Retinal pigment epithelial cell (primary cell): ENCODE measurements around the gene S100A3.
"Not testable (repeated sequence)": the region's sequence is repeated elsewhere in the genome, so short reads cannot be mapped to it uniquely, and the experiment has no call there.

Experiments
- DNase-seq: peaks from one replicate; pipeline ENCODE4 v3.0.0-alpha.2; 2010; ENCODE audit warnings: low read depth
- H3K4me3 ChIP-seq: 2 replicates; pipeline ENCODE4 v1.5.1; 2011; ENCODE audit warnings: mild to moderate bottlenecking, low read length, control low read depth, moderate library complexity
- TF ChIP-seq, protein P1 (sequence below): conservative IDR thresholded peaks from 2 replicates; pipeline ENCODE4 v1.5.1; 2011; ENCODE audit warnings: low read depth, low read length, control low read depth, inconsistent platforms

The S100A3 gene

DNA sequence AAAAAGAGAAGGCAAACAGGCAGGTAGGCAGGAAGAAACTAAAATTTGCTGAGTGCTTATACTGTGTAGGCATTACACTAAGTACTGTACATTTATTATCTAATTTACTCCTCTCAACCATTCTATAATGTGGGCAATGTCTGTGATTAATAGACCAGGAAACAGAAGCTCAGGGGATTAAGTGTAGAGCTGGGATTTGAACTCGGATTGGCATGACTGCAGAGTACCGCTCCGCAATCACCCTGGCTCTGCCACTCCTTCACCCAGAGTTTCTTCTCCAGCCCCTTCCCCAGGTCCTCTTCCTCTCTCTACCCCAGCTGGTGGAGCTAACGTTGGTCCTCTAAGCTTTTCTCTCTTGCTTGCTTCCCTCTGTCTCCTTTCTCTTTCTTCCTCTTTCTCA lies 28.1 kb upstream of the S100A3 start:
- TF ChIP-seq, protein P1, sequence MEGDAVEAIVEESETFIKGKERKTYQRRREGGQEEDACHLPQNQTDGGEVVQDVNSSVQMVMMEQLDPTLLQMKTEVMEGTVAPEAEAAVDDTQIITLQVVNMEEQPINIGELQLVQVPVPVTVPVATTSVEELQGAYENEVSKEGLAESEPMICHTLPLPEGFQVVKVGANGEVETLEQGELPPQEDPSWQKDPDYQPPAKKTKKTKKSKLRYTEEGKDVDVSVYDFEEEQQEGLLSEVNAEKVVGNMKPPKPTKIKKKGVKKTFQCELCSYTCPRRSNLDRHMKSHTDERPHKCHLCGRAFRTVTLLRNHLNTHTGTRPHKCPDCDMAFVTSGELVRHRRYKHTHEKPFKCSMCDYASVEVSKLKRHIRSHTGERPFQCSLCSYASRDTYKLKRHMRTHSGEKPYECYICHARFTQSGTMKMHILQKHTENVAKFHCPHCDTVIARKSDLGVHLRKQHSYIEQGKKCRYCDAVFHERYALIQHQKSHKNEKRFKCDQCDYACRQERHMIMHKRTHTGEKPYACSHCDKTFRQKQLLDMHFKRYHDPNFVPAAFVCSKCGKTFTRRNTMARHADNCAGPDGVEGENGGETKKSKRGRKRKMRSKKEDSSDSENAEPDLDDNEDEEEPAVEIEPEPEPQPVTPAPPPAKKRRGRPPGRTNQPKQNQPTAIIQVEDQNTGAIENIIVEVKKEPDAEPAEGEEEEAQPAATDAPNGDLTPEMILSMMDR: no peak
- no peak overlapping the region for H3K4me3 ChIP-seq
- DNase-seq: no peak

DNA sequence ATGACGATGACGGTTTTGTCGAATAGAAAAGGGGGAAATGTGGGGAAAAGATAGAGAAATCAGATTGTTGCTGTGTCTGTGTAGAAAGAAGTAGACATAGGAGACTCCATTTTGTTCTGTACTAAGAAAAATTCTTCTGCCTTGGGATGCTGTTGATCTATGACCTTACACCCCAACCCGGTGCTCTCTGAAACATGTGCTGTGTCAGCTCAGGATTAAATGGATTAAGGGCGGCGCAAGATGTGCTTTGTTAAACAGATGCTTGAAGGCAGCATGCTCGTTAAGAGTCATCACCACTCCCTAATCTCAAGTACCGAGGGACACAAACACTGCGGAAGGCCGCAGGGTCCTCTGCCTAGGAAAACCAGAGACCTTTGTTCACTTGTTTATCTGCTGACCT lies 26.4 kb upstream of the S100A3 start:
- not testable (repeated sequence) for DNase-seq, H3K4me3 ChIP-seq

DNA sequence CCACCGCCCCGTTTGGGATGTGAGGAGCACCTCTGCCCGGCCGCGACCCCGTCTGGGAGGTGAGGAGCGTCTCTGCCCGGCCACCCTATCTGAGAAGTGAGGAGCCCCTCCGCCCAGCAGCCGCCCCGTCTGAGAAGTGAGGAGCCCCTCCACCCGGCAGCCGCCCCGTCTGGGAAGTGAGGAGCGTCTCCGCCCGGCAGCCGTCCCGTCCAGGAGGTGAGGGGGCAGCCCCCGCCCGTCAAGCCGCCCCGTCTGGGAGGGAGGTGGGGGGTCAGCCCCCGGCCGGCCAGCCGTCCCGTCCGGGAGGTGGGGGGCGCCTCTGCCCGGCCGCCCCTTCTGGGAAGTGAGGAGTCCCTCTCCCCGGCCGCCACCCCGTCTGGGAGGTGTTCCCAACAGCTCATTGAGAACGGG lies 26.0 kb upstream of the S100A3 start:
- not testable (repeated sequence) for DNase-seq, H3K4me3 ChIP-seq

DNA sequence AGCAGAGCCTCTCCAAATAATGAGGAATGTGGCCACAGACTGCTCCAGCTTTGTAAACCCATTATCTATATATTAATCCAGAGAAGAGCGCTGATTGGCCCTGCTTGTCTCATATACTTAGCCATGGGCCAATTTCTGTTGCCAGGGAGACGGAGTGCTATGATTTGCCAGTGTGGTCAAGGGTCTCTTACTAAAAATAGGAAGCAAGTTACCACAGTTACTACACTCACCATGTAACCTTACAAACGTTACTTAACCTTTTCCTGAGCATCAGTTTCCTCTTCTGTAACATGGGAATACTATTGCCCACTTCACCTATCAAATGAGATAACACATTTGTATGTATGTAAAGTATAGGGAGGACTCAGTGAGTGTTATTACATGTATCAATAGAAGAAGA lies 24.3 kb upstream of the S100A3 start:
- H3K4me3 ChIP-seq: no peak overlapping the region

DNA sequence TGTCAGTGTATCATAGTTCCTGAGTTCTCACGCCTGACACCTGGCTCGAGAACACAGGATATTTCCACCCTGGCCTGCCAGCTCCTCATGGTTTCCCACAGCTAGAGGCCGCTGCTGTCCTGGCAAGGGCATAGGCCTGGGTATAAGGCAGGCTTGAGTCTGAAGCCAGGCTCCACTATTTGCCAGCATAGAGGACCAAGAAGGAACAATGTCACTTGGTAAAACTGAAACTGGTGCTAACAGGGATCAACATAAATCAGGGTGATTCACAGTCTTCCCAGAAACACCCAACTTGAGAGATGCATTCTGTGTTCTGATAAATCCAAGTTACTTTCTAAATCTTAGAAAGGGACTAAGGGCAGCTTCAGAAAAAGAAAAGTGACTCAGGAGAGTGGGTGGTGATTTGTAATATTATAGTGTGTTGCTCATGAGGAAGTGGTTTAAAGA lies 23.5 kb upstream of the S100A3 start:
- no peak overlapping the region for H3K4me3 ChIP-seq

More for the DNA sequence above, 24.3 kb upstream of the S100A3 start:
- TF ChIP-seq, protein P1: no peak
- DNase-seq: no peak

DNA sequence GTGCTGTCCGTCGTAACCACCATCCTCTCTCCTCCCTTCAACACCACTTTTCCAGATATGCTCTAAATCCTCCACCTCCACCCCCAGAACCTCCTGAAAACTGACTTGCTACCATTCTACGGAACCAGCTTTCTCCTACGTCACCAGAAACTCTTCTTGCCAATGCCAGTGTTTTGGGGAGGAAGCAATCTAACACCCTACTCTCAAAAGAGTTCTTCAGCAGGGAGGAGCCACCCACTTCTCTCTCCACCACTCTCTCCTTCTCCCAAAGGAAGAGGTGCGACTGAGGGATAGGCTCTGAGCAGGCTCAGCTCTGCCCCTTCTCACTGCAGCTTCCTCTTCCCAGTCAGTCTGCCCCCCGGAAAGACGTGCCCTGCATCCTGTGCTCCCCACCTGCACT lies 22.6 kb upstream of the S100A3 start:
- DNase-seq: no peak
- TF ChIP-seq, protein P1: no peak
- H3K4me3 ChIP-seq: no peak overlapping the region

More for the DNA sequence above, 23.5 kb upstream of the S100A3 start:
- DNase-seq: no peak
- TF ChIP-seq, protein P1: peak; percentile 95

DNA sequence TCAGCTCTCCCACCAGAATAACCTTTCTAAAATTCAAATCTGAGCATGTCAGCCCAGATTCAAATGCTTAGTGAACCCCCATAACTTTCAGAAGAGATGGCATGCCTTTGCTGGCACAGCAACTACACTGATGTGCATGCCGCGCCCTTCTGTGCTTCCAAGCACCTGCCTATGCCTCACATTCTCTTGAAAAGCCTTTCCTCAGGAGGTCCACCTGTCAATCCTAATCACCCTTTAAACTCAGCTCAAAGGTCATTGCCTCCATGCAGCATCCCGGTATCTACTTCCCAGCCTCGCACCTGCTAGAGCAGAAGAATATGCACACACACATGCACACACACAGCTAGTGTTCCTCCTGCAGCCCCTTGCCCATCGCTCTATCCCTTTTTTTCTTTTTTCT lies 21.8 kb upstream of the S100A3 start:
- TF ChIP-seq, protein P1: no peak
- no peak for DNase-seq
- H3K4me3 ChIP-seq: no peak overlapping the region

DNA sequence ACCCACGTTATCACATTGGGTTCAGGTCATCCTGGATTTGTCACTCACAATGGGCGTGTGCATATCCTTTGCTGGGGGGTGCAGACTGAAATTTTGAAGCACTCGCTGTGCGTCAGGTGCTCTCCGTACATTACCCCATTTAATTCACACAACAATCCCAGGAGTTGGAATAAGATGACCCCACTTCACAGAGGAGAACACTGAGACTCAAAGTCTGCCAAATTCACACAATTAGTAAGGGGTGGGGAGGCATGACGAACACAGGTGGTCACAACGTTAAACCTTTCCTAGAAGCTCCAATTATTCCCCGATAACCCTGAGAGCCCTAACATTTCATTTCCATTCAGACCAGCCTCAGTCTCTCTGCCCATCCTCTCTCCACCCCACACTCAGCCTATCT lies 20.4 kb upstream of the S100A3 start:
- no peak overlapping the region for H3K4me3 ChIP-seq

More for the DNA sequence above, 20.4 kb upstream of the S100A3 start:
- DNase-seq: no peak
- TF ChIP-seq, protein P1: no peak
